ENCODE results near the gene PRKCG. TPM values are rescaled to one million over a fixed set of nuclear protein-coding genes. Genes with fewer than 3 reads are reported as not detected.

PRKCG gene
- total RNA-seq, 1 experiment from 2014 or later: 5.9 TPM

GRCh38 chr19:53896682-53897081 lies 14.7 kb downstream of the PRKCG start:
- Histone ChIP-seq H3K4me3 (no peak overlapping the region), H3K36me3 (ENCODE audit: low read depth) (no peaks in the 10 kb centered on the region), H3K9me2 (ENCODE audit: insufficient read depth) (no peaks in the 10 kb centered on the region), H3K9me3 (ENCODE audit: insufficient read depth, low read depth) (no peaks in the 10 kb centered on the region), H3K27ac (no peak overlapping the region), H3K79me2 (ENCODE audit: low read depth) (no peaks in the 10 kb centered on the region), H3K27me3 (ENCODE audit: insufficient read depth, low read depth) (no peaks in the 10 kb centered on the region), H3F3A (ENCODE audit: insufficient read depth, low read depth) (peaks cover 12% of the 10 kb centered on the region), H2AFZ (no peak overlapping the region), H3K4me1 (replicated peaks; ENCODE audit: insufficient read depth) (peaks cover 14% of the 10 kb centered on the region), H4K20me1 (ENCODE audit: insufficient read depth) (no peaks in the 10 kb centered on the region), H3K4me2 (no peak overlapping the region)
- BruUV-seq (replicated peaks): no TSS peak
- POLR2A ChIA-PET (ENCODE audit: unreplicated experiment): no interaction called here
- intact Hi-C loops (cut with micrococcal nuclease; ENCODE audit: unreplicated experiment): no loop called here
- TF ChIP-seq CTCF (conservative IDR thresholded peaks at IDR 0.05) (no peak), EZH2 (IDR thresholded peaks at IDR 0.05; ENCODE audit: low read depth) (no peak)
- CTCF ChIA-PET: no interaction called here
- DNase-seq: no peak

DNA sequence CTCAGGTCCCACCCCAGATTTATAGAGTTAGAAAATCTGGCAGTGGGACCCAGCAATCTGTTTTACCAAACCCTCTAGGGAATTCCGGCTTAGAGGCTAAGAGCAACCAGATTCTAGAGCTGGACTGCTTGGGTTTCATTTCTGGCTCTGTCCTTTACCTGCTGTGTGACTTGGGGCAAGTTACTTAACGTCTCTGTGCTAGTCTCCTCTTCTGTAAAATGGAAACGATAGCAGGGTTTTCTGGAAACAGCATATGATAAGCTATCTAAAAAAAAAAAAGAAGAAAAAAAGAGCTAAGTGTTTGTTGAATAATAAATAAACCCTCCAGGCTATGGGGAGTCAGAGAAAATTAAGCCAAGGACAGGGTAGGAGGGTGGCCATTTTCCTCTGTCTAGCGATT lies 15.5 kb downstream of the PRKCG start:
- Histone ChIP-seq H3K4me2 (no peak overlapping the region), H2AFZ (no peak overlapping the region), H3K27me3 (ENCODE audit: insufficient read depth, low read depth) (no peaks in the 10 kb centered on the region), H3K4me3 (no peak overlapping the region), H3K4me1 (replicated peaks; ENCODE audit: insufficient read depth) (peaks cover 14% of the 10 kb centered on the region), H3K79me2 (ENCODE audit: low read depth) (no peaks in the 10 kb centered on the region), H3K9me3 (ENCODE audit: insufficient read depth, low read depth) (no peaks in the 10 kb centered on the region), H3F3A (ENCODE audit: insufficient read depth, low read depth) (peaks cover 12% of the 10 kb centered on the region), H3K36me3 (ENCODE audit: low read depth) (no peaks in the 10 kb centered on the region), H4K20me1 (ENCODE audit: insufficient read depth) (no peaks in the 10 kb centered on the region), H3K9me2 (ENCODE audit: insufficient read depth) (no peaks in the 10 kb centered on the region), H3K27ac (no peak overlapping the region)
- DNase-seq: no peak
- ChIA-PET POLR2A (ENCODE audit: unreplicated experiment) (no interaction called here), CTCF (no interaction called here)
- no TSS peak for BruUV-seq (replicated peaks)
- TF ChIP-seq CTCF (conservative IDR thresholded peaks at IDR 0.05): no peak
- intact Hi-C loops (cut with micrococcal nuclease; ENCODE audit: unreplicated experiment): no loop called here

DNA sequence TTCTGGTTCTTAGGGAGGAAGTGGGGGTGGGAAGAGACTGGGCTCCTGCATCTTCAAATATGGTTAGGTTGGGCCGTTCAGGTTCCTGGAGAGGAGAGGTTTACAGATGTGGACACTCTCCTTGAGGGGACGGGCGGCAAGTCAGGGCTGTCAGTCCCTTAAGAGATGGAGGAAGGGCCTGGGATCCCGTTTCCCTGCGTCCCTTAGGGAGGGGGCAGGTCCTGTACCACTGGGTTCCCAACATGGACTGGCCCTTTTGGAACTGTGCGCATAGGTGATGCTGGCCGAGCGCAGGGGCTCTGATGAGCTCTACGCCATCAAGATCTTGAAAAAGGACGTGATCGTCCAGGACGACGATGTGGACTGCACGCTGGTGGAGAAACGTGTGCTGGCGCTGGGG lies 16.2 kb downstream of the PRKCG start:
- BruUV-seq (replicated peaks): no TSS peak

More for the DNA sequence above, 16.2 kb downstream of the PRKCG start:
- CTCF ChIA-PET: interaction anchor here (0.6 kb wide), 1 partner anchor 181 kb away, joined by 4 read pairs; no protein-coding TSS in a partner anchor
- no peak overlapping the region for H3K4me2 ChIP-seq
- POLR2A ChIA-PET (ENCODE audit: unreplicated experiment): no interaction called here
- H4K20me1 ChIP-seq (ENCODE audit: insufficient read depth): no peaks in the 10 kb centered on the region
- H3K36me3 ChIP-seq (ENCODE audit: low read depth): no peaks in the 10 kb centered on the region
- H3K9me3 ChIP-seq (ENCODE audit: insufficient read depth, low read depth): no peaks in the 10 kb centered on the region
- H3K27me3 ChIP-seq (ENCODE audit: insufficient read depth, low read depth): no peaks in the 10 kb centered on the region
- H3K79me2 ChIP-seq (ENCODE audit: low read depth): no peaks in the 10 kb centered on the region
- H3F3A ChIP-seq (ENCODE audit: insufficient read depth, low read depth): peaks cover 12% of the 10 kb centered on the region
- no peak overlapping the region for H3K4me3 ChIP-seq
- no peaks in the 10 kb centered on the region for H3K9me2 ChIP-seq (ENCODE audit: insufficient read depth)
- DNase-seq: no peak
- peaks cover 14% of the 10 kb centered on the region for H3K4me1 ChIP-seq (replicated peaks; ENCODE audit: insufficient read depth)
- intact Hi-C loops (cut with micrococcal nuclease; ENCODE audit: unreplicated experiment): no loop called here
- H2AFZ ChIP-seq: no peak overlapping the region
- TF ChIP-seq EZH2 (IDR thresholded peaks at IDR 0.05; ENCODE audit: low read depth) (no peak), CTCF (conservative IDR thresholded peaks at IDR 0.05) (no peak)
- no peak overlapping the region for H3K27ac ChIP-seq
